ENCODE measurements around the gene BAAT. TPM values are rescaled to one million over a fixed set of nuclear protein-coding genes. Genes with fewer than 3 reads are reported as not detected.
"Not testable (repeated sequence)": the region's sequence is repeated elsewhere in the genome, so short reads cannot be mapped to it uniquely, and the experiment has no call there.

Gene BAAT
- polyA plus RNA-seq, result not detected

GRCh38 chr9:101384873-101385536, at the start of gene BAAT:
BAAT (minus strand) TSS chr9:101385006; CDS start chr9:101371404, 13,602 bp downstream.
- Mint-ChIP-seq H3K9me3 (peaks cover 5 to 14% (median 11%) of the 10 kb centered on the region in 6 donors), H3K27ac (peak within 1 kb of the TSS in 1 of 6 donors; percentile 23), H3K36me3 (peaks cover 9 to 23% (median 18%) of the 10 kb centered on the region in 3 donors)
- DNase-seq; H3K27me3 Mint-ChIP-seq (ENCODE audit: low read depth in 3 of 3); H3K4me1 Mint-ChIP-seq; H3K4me3 Mint-ChIP-seq: not testable (repeated sequence)

- H3K27me3 Mint-ChIP-seq (ENCODE audit: low read depth in 3 of 3), result peaks cover 0 to 7% (median 3%) of the 10 kb centered on the region in 3 donors
These were observed 48.4 kb upstream of the BAAT start for GRCh38 chr9:101433229-101433628.

GRCh38 chr9:101432740-101433139, 47.9 kb upstream of the BAAT start:
- H3K36me3 Mint-ChIP-seq, result no peaks in the 10 kb centered on the region
- H3K9me3 Mint-ChIP-seq, result peaks cover 0 to 4% (median under 1%) of the 10 kb centered on the region in 6 donors
- H3K4me3 Mint-ChIP-seq, result no peak overlapping the region
- H3K4me1 Mint-ChIP-seq, result no peaks in the 10 kb centered on the region
- no peak overlapping the region for H3K27ac Mint-ChIP-seq
- H3K27me3 Mint-ChIP-seq (ENCODE audit: low read depth in 3 of 3), result peaks cover 0 to 7% (median 3%) of the 10 kb centered on the region in 3 donors
- no peak for DNase-seq

More at GRCh38 chr9:101433229-101433628, 48.4 kb upstream of the BAAT start:
- no peaks in the 10 kb centered on the region for H3K36me3 Mint-ChIP-seq
- peaks cover 0 to 4% (median under 1%) of the 10 kb centered on the region in 6 donors for H3K9me3 Mint-ChIP-seq
- no peak overlapping the region for H3K4me3 Mint-ChIP-seq
- DNase-seq, result no peak
- H3K27ac Mint-ChIP-seq, result no peak overlapping the region
- H3K4me1 Mint-ChIP-seq, result no peaks in the 10 kb centered on the region

- H3K4me1 Mint-ChIP-seq, result no peaks in the 10 kb centered on the region
- H3K27ac Mint-ChIP-seq, result no peak overlapping the region
- DNase-seq, result no peak
- H3K9me3 Mint-ChIP-seq, result peaks cover 0 to 4% (median under 1%) of the 10 kb centered on the region in 6 donors
- no peak overlapping the region for H3K4me3 Mint-ChIP-seq
- H3K36me3 Mint-ChIP-seq, result no peaks in the 10 kb centered on the region
- H3K27me3 Mint-ChIP-seq (ENCODE audit: low read depth in 3 of 3), result peaks cover 0 to 8% (median 3%) of the 10 kb centered on the region in 3 donors
These were observed 47.4 kb upstream of the BAAT start for GRCh38 chr9:101432171-101432570.

GRCh38 chr9:101429736-101430135, 44.9 kb upstream of the BAAT start:
- Mint-ChIP-seq H3K36me3 (no peaks in the 10 kb centered on the region), H3K9me3 (peaks cover 0 to 4% (median under 1%) of the 10 kb centered on the region in 6 donors), H3K27ac (no peak overlapping the region), H3K4me1 (no peaks in the 10 kb centered on the region), H3K27me3 (ENCODE audit: low read depth in 3 of 3) (peaks cover 0 to 7% (median 3%) of the 10 kb centered on the region in 3 donors), H3K4me3 (no peak overlapping the region)
- DNase-seq, result no peak

GRCh38 chr9:101428909-101429308, 44.1 kb upstream of the BAAT start:
- no peaks in the 10 kb centered on the region for H3K36me3 Mint-ChIP-seq
- H3K9me3 Mint-ChIP-seq, result peaks cover 0 to 9% (median 2%) of the 10 kb centered on the region in 6 donors
- DNase-seq, result no peak
- H3K27ac Mint-ChIP-seq, result no peak overlapping the region
- H3K4me3 Mint-ChIP-seq, result no peak overlapping the region
- H3K4me1 Mint-ChIP-seq, result no peaks in the 10 kb centered on the region
- peaks cover 0 to 7% (median 3%) of the 10 kb centered on the region in 3 donors for H3K27me3 Mint-ChIP-seq (ENCODE audit: low read depth in 3 of 3)

- H3K9me3 Mint-ChIP-seq, result peaks cover 2 to 16% (median 5%) of the 10 kb centered on the region in 6 donors
- no peak overlapping the region for H3K4me3 Mint-ChIP-seq
- peaks cover 0 to 10% (median 6%) of the 10 kb centered on the region in 3 donors for H3K27me3 Mint-ChIP-seq (ENCODE audit: low read depth in 3 of 3)
- H3K27ac Mint-ChIP-seq, result no peak overlapping the region
- no peak for DNase-seq
- H3K4me1 Mint-ChIP-seq, result no peaks in the 10 kb centered on the region
- peaks cover 0 to 4% (median 3%) of the 10 kb centered on the region in 3 donors for H3K36me3 Mint-ChIP-seq
These were observed 43.3 kb upstream of the BAAT start for GRCh38 chr9:101427957-101428655.

- Mint-ChIP-seq H3K27me3 (ENCODE audit: low read depth in 3 of 3) (peaks cover 0 to 10% (median 6%) of the 10 kb centered on the region in 3 donors), H3K4me1 (no peaks in the 10 kb centered on the region), H3K36me3 (peaks cover 1 to 5% (median 3%) of the 10 kb centered on the region in 3 donors), H3K27ac (no peak overlapping the region), H3K4me3 (no peak overlapping the region), H3K9me3 (peaks cover 2 to 19% (median 5%) of the 10 kb centered on the region in 6 donors)
- no peak for DNase-seq
These were observed 42.6 kb upstream of the BAAT start for GRCh38 chr9:101427358-101427757.

- H3K27ac Mint-ChIP-seq, result no peak overlapping the region
- H3K4me1 Mint-ChIP-seq, result no peaks in the 10 kb centered on the region
- no peak overlapping the region for H3K4me3 Mint-ChIP-seq
- H3K9me3 Mint-ChIP-seq, result peaks cover 12 to 52% (median 34%) of the 10 kb centered on the region in 6 donors
- peaks cover 3 to 5% (median 3%) of the 10 kb centered on the region in 3 donors for H3K27me3 Mint-ChIP-seq (ENCODE audit: low read depth in 3 of 3)
- DNase-seq, result no peak
- H3K36me3 Mint-ChIP-seq, result peaks cover 6 to 16% (median 13%) of the 10 kb centered on the region in 3 donors
These were observed 36.9 kb upstream of the BAAT start for GRCh38 chr9:101421653-101422065.

- DNase-seq, result no peak
- Mint-ChIP-seq H3K27ac (no peak overlapping the region), H3K27me3 (ENCODE audit: low read depth in 3 of 3) (peaks cover 3 to 5% (median 3%) of the 10 kb centered on the region in 3 donors), H3K4me1 (no peaks in the 10 kb centered on the region), H3K9me3 (peaks cover 16 to 62% (median 46%) of the 10 kb centered on the region in 6 donors), H3K4me3 (no peak overlapping the region), H3K36me3 (peaks cover 13 to 20% (median 16%) of the 10 kb centered on the region in 3 donors)
These were observed 35.1 kb upstream of the BAAT start for GRCh38 chr9:101419863-101420262.

GRCh38 chr9:101418518-101419430, 34.0 kb upstream of the BAAT start:
- Mint-ChIP-seq H3K36me3 (peaks cover 16 to 20% (median 19%) of the 10 kb centered on the region in 3 donors), H3K9me3 (peaks cover 22 to 67% (median 54%) of the 10 kb centered on the region in 6 donors)
- DNase-seq, result no peak

GRCh38 chr9:101417977-101418376, 33.2 kb upstream of the BAAT start:
- peaks cover 2 to 7% (median 5%) of the 10 kb centered on the region in 3 donors for H3K27me3 Mint-ChIP-seq (ENCODE audit: low read depth in 3 of 3)
- no peak overlapping the region for H3K4me3 Mint-ChIP-seq
- H3K36me3 Mint-ChIP-seq, result peaks cover 20 to 27% (median 22%) of the 10 kb centered on the region in 3 donors
- DNase-seq, result no peak
- no peak overlapping the region for H3K27ac Mint-ChIP-seq
- H3K9me3 Mint-ChIP-seq, result peaks cover 24 to 68% (median 61%) of the 10 kb centered on the region in 6 donors
- H3K4me1 Mint-ChIP-seq, result no peaks in the 10 kb centered on the region

More at GRCh38 chr9:101418518-101419430, 34.0 kb upstream of the BAAT start:
- H3K4me3 Mint-ChIP-seq, result no peak overlapping the region
- no peaks in the 10 kb centered on the region for H3K4me1 Mint-ChIP-seq
- H3K27me3 Mint-ChIP-seq (ENCODE audit: low read depth in 3 of 3), result peaks cover 3 to 7% (median 5%) of the 10 kb centered on the region in 3 donors
- H3K27ac Mint-ChIP-seq, result peak overlapping the region in 1 of 6 donors; percentile 26

GRCh38 chr9:101417389-101417788, 32.6 kb upstream of the BAAT start:
- no peaks in the 10 kb centered on the region for H3K4me1 Mint-ChIP-seq
- H3K4me3 Mint-ChIP-seq, result no peak overlapping the region
- no peak for DNase-seq
- H3K36me3 Mint-ChIP-seq, result peaks cover 22 to 30% (median 26%) of the 10 kb centered on the region in 3 donors
- peaks cover 2 to 7% (median 5%) of the 10 kb centered on the region in 3 donors for H3K27me3 Mint-ChIP-seq (ENCODE audit: low read depth in 3 of 3)
- no peak overlapping the region for H3K27ac Mint-ChIP-seq
- peaks cover 28 to 72% (median 66%) of the 10 kb centered on the region in 6 donors for H3K9me3 Mint-ChIP-seq

Measured in immature natural killer cell (primary cell).